Fibroblast of upper back skin (primary cell): Measurements from ENCODE around the gene RIC8A.
"Not testable (repeated sequence)": the region's sequence is repeated elsewhere in the genome, so short reads cannot be mapped to it uniquely, and the experiment has no call there.

Experiments used
- DNase-seq: peaks from one replicate; pipeline ENCODE4 v3.0.0-alpha.2; 2013

Gene RIC8A

DNA sequence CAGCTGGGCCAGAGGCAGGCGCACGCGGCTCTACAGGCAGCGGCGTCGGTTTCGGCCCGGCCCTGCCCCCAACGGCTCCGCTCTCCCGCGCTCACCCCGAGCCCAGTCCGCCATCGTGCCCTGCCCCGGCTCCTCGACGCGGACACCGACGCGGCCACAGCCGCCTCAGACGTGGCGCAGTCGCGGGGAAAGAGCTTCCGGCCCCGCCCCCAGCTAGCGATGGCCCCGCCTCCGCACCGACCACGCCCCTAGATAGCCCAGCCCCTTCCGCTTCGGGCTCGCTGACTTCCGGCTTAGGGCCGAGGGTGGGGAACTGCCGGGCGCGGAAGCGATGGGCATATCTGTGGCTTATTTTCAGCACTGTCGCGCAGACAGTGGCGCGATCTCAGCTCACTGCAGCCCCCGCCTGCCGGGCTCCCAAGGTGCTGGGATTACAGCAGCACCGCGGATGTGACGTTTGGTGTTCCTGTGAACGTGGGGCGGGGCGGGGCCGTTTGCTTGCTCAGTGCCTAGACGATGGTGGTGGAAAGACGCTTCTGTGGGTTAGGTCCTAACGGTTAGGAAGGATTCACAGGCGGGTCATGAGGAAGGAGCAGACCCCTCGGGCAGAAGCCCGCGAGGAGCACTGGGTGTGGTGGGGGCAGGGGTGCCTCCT, at the start of gene RIC8A, which contains the start of gene BET1L:
RIC8A (plus strand) TSS at position 501 of the 655 bp plus-strand sequence. CDS start 1,147 bp downstream, outside the sequence.
BET1L (minus strand) TSS at position 192 of the 655 bp plus-strand sequence; CDS start at position 114, 78 bp downstream.
- DNase-seq = peak; percentile 98

DNA sequence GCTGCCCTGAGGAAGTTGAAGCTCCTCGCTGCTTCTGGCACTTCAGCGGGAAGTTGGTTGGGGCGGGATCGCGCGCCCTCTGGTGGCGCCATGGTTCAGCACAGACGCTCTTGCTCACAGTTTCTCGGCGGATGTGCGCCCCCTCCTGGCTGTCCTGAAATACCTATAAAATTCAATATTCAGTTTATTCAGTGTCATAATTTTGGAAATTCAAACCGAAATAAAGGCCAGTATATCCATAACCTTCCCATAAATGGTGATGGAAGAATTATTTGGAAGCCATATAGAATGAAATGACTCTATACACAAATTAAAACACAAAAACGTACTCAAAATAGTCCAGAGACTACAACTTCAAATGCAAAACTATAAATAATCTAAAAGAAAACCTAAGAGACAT, 27.3 kb upstream of the RIC8A start:
- DNase-seq = not testable (repeated sequence)

DNA sequence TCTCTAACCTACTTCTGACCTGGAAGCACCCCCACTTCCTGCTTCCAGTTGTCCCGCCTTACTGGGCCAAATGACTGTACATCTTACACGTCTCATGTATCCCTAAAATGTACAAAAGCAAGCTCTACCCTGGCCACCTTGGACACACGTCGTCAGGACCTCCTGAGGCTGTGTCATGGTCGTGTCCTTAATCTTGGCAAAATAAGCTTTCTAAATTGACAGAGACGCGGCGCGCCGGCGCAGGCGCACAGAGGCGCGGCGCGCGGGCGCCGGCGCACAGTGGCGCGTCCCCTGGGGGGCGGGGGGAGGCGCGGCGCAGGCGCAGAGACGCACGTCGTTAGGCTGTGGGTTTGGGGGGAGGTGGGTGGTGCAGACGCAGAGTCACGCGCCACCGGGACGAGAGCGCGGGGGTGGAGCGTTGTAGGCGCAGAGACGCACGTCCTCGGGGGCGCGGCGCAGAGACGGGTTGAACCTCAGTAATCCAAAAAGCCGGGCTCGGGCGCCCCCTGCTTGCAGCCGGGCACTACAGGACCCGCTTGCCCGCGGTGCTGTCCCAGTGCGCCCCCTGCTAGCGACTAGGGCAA, 18.2 kb upstream of the RIC8A start:
- not testable (repeated sequence) for DNase-seq

DNA sequence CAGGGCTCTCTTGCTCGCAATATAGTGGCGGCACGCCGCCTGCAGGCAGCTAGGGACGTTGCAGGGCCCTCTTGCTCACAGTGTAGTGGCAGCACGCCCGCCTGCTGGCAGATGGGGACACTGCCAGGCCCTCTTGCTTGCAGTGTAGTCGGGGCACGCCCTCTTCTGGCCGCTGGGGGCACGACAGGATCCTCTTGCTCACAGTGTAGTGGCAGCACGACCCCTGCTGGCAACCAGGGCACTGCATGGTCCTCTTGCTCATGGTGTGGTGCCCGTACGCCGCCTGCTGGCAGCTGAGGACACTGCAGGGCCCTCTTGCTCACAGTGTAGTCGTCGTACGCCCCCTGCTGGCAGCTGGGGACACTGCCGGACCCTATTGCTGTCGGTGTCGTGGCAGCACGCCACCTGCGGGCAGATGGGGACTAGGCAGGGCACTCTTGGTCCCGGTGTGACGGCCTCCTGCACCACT, 17.6 kb upstream of the RIC8A start:
- not testable (repeated sequence) for DNase-seq

DNA sequence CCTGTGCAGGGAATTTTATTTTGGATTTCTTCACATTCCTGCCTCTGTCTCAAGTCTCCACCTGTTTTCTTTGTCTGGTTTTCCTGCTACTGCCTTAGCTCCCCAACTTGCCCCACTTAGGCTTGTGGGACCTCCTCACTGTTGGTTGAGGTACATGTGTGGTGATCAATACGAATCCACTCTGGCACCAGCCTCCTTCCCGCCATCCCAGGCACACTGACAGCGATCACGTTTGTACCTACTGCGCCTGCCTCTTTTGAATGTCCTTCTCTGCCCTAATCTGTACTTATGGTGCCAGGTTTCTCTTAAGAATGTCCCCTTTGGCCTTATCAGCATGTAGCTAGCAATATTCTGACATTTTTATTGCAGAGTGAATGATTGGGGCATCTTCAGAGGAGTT, 17.0 kb upstream of the RIC8A start:
- not testable (repeated sequence) for DNase-seq

DNA sequence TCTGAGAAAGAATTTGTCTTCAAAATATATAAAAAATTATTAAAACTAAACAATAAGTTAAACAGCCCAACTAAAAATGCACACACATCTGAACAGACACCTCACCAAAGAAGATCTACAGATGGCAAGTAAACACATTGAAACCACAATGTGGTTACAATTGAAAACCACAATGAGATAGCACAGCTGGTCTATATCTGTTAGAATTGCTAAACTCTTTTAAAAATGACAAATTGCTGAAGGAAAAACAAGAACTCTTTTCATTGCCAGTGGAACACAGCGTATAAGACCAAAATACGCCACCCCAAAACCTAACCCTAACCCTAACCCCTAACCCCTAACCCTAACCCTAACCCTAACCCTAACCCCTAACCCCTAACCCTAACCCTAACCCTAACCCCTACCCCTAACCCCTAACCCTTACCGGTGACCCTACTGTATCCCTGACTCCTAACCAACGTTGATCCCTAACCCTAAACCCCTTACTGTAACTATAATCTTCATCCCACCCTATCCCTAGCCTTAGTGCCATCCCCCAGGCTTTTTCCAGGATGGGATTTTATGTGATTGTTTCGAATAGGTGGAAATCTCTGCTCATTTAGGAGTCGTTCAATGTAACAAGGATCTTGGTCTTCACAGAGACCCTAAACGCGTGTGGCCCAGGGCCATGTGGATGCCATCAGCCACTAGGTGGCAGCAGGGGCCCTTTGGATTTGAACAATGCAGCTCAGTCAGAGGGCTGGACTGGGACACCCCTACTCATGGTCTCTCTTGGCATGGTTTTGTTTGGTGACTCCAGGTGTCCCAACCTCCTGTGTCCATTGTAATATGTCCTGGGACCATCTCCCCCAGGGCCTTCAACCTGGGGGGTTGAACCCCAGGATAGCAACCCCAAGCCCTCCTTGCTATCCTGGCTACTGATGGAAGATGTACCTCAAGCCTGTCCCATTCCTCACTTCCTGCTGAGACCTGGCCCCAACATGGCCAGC, 15.7 kb upstream of the RIC8A start:
- not testable (repeated sequence) for DNase-seq

DNA sequence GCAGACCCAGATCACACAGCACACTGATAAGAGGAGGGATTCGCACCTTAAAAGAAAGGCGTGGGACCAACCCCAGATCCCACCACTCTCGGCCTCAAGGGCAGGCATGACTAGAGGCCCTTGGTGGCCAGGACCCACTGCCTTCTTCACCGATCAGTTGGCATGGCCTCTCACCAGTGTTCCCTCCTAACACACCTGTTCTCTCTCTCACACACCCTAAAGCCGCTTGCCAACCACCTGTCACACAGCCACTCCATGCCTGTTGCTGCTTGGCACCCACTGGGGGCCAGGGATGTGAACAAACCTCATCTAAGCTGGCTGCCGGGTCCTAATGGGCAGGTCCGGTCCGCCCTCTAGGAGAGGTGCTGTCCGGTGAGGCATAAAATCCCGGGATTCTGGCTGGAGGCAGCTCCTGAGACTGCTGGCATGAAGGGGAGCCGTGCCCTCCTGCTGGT, 14.8 kb upstream of the RIC8A start, which contains the start of gene SCGB1C1:
SCGB1C1 (plus strand) TSS at position 405 of the 455 bp plus-strand sequence; CDS start at position 427, 22 bp downstream.
- not testable (repeated sequence) for DNase-seq

DNA sequence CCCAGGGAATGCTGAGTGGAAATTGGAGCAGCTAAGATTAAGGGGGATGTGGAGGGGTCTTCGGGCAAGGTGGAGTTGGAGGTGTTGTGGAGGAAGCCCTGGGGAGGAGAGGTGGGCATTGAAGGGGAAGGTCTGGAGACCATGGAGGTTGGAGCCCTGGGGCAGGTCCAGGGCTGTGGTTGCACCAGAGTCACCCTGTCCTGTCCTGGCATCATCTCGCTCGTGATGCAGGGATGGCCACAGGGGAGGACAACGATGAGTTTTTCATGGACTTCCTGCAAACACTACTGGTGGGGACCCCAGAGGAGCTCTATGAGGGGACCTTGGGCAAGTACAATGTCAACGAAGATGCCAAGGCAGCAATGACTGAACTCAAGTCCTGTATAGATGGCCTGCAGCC, 14.0 kb upstream of the RIC8A start:
- not testable (repeated sequence) for DNase-seq

DNA sequence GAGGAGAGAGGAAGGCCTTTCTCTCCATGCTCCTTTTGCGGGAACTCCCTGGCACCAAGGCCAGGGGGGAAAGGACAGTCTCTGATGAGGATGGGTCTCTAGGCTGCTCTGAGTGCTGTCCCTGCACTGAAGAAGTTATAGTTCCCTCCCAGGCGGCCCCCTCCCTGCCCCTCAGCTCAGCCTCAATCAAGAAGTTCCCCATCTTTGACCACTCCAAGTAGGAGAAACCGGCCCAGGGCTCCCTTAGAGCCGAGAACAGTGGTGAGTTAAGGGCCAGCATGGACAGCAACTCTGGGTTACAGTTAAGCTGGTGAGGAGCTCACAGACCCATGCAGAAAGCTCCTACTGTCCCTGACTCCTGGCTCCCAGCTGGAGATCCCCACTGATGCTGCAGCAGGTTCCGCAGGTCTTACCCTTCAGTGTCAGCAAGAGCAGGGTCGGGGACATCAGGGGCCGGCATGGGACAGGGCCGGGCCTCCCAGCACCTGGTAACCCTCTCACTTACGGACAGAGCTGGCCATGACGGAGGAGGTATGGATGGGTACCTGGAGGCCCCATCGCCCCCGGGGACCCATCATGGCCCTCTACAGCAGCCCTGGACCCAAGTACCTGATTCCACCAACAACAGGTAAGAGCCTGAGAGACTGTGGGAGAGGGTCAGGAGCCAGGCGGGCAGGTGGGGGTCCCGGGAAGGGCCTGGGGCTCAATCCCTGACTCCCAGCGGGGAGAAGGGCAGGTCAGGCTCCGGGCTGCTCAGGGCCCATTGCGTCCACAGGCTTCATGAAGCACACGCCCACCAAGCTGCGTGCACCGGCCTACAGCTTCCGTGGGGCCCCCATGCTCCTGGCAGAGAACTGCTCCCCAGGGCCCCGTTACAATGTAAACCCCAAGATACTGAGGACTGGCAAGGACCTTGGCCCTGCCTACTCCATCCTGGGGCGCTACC, 10.4 kb upstream of the RIC8A start:
- DNase-seq = no peak

DNA sequence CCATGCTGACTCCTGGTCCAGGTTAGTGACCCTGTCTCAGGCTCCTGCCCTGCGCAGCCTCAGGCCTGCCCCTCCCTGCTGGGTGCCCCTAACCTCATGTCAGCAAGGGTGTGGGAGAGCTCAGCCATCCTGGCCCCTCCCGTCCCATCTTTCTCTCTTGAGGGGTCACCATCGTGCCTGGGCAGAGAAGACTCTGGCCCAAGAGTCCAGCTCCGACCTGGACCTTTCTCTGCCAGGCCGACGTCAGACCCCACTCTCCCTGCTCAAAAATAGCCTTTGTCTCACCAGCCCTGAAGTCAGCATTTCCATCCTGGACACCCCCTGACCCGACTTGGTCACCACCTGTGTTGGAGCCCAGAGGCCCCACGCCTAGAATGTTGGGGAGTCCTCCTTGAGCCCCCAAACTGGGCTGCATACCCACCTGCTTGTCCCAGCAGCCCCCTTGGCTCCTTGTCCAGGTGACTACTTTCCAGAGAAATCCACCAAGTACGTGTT, 9.7 kb upstream of the RIC8A start:
- DNase-seq = no peak

DNA sequence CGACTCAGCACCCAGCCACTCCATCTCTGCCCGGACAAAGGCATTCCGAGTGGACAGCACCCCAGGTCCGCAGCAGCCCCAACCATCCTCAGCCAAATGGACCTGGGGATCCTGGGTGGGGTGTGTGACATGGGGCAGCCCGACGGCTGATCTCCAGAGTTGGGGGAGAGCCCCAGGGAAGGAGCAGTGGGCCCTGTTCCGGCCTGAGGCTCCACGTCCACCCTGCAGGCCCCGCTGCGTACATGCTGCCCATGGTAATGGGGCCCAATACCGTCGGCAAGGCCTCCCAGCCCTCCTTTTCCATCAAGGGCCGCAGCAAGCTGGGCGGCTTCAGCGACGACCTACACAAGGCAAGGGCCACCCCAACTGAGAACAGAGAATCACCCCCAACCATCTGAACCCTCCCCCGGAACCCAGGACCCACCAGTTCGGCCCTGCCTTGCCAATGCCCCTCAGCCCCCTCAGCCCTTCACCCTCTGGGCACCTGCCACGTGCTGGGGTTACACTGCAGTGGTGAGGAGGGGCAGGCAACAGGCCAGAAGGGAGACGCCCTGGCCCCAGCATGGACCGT, 9.2 kb upstream of the RIC8A start:
- DNase-seq = no peak

DNA sequence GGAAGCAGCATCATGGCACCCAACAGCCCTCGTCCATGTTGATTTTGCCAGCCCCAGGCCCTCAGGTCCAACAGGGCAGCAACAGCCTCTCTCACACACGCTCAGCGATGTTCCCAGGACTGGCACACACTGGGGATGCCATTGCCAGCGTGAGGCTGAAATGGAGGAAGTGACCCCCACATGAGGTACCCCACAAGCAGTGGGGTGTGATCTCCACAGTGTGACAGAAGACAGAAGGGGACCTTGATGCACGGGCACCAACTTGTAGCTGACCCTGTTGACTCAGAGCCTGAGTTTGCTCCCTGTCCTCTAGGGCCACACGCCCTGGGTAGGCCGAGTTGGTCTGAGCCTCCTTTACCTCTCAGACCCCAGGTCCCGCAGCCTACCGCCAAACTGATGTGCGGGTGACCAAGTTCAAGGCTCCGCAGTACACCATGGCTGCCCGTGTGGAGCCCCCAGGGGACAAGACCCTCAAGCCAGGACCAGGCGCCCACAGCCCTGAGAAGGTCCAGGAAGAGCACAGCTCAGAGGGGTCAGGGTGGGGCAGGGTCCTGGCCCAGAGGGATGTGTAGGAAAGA, 8.4 kb upstream of the RIC8A start:
- no peak for DNase-seq

DNA sequence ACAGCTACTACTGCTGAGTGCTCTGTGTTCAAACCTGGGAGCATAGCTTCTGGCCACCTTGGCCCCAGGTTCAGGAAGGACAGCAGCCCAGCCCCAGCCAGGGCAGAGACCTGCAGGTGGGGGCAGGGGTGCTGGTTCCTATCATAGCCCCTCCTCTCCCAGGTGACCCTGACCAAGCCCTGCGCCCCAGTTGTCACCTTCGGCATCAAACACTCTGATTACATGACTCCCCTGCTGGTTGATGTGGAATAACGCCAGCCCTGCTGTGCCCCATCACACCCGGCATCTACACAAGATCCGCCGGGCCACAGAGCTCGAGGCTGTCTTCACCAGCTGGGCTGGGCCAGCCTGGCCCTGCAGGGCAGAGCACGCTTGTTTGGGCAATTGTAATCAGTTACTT, 7.7 kb upstream of the RIC8A start:
- DNase-seq = no peak

DNA sequence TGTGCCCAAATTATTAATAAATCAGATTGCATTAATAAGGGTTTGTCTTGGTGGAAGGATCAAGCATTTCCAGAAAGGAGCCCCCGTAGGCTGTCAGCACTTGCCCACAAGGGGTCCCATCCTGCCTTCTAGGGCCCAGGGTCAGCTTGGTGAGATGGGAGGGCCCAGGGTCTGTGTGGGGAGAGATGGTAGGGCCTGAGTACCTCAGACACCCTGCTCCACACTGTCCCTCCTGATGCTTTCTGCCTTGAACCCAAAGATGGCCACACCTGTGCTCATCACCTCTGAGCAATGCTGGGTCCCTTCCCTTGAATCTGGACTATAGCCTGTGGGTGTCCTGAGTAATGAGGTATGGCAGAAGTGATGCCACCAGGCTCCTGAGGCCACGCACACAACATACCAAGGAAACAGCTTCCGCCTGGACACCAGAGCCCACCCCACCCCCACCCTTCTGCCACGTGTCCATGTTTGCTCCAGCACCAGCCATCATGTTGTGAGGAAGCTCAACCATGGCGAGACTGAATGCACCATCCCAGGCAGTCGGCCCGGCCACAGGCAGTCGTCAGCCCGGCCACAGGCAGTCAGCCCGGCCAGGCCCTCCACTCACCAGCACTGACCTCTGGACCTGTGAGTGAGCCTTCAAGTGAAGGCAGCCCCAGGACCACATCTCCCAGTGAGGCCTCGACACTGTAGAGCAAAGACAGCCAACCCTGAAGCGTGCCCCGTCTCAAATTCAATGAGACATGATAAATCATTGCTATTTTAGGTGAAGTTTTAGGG, 7.1 kb upstream of the RIC8A start:
- no peak for DNase-seq

DNA sequence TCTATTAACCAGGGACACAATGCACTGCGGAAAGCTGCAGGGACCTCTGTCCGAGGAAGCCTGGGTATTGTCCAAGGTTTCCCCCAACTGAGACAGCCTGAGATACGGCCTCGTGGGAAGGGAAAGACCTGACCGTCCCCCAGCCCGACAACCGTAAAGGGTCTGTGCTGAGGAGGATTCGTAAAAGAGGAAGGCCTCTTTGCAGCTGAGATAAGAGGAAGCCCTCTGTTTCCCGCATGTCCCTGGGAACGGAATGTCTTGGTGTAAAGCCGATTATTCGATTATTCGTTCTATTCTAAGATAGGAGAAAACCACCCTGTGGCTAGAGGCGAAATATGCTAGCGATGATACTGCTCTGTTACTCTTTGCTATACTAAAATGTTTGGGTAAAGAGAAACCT, 5.5 kb upstream of the RIC8A start:
- no peak for DNase-seq

DNA sequence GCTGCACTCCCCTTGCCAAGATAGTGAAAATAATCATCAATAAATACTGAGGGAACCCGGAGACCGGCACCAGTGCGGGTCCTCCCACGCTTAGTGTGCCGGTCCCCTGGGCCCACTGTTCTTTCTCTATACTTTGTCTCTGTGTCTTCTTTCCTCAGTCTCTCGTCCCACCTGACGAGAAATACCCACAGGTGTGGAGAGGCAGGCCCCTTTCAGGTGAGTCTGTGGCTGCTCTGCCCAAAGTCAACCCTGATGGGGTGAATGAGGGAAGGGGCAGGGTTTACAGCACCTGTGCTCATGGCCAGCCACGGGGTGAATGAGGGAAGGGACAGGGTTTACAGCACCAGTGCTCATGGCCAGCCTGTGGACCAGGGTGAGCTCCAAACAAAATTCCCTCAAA, 5.0 kb upstream of the RIC8A start:
- no peak for DNase-seq

DNA sequence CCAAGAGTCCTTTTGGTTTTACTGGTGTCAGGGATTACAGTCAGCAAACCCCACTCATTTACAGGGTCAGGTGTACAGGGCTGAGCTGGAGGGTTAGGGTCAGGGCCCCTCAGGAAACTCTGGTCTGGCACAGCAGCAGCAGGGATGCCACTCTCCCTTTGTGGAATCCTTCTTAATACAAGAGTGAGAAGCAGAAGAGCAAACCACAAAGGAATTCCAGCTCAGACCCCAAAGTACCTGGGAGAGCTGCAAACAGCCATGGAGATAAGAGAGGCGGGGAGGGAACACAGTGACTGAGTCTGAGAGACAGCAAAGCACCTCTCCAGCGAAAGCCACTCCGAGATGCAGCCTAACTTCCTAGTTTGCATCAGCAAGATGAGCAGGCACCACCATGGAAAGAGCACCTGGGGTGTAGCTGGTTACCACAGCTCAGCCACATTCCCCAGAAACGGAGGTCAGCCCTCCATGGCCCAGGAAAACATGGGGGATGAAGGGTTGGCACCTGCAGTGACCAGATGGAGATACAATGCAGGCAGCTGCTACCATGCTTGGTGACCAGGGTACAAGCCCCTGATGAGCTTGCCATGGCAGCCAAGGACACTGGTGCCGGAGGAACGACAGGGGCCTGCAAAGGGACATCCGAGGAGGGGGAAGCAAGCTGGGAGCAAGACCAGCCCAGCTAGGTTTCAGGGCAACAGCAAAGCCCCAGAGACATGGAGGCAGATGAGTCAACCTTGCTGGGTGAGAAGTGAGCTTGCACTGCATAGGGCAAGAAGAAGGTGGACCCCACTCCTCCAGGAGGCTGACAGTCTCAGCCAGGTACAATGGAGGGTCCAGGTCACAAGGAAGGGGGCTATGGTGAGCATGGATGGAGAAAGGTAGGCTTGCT, 4.2 kb upstream of the RIC8A start:
- no peak for DNase-seq

DNA sequence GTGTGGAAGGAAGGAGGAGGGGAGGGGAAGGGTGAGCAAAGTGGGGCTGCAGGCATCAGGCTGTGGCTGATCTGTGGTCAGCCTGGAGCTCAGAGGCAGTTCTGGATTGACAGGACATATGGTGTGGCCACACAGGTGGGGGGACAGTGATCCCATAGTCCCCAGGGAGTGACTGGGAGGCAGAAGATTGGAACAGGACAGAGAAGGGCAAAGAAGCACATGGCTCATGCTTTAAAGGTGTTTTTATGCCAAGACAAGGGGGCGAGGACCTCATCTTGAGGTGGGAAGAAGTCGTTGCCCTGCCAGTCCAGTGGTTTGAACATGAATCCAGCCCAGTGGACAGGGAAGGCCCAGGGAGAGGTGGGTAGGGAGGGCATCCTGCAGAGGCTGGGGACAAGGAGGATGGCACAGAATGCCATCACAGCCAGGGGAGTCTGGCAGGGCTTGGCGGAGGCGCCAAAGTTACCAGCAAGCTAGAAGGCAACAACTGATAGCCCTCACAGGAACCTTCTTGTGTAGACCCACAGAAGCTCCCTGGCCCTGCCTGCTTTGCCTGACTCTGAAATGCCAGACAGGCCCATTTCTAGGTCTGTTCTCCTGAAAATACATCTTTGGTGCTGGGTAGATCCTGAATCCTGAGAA, 3.4 kb upstream of the RIC8A start:
- no peak for DNase-seq
